ENCODE results near the gene TEAD1.
A peak's percentile ranks its signal among the peaks of the same experiment; 100 is the strongest.

The TEAD1 gene

DNA sequence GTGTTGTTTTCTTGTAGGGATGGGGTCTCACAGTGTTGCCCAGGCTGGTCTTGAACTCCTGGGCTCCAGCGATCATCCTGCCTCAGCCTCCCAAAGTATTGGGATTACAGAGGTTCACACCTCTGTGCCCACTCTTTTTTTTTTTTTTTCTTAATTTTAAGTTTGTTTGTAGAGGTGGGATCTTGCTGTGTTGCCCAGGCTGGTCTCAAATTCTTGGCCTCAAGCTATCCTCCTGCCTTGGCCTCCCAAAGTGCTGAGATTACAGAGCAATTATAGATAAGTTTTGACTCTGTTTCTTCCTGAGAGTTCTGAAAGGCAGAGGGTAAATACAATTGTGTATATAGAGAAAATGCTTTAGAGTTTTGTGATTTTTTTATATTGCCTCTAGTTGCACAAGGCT lies 160.4 kb downstream of the TEAD1 start:
- no peak for DNase-seq (ENCODE audit: low spot score)

DNA sequence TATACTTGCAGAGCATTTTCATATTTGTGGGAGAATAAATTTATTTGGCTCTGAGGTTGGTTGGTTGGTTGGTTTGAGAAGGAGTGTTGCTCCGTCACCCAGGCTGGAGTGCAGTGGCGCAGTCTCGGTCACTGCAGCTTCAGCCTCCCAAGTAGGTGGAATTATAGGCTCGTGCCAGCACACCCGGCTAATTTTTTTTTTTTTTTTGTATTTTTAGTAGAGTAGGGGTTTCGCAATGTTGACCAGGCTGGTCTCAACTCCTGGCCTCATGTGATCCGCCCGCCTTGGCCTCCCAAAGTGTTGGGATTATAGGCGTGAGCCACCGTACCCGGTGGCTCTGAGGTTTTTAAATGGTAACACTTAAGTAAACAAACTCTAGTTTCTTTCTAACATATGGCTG lies 161.1 kb downstream of the TEAD1 start:
- DNase-seq (ENCODE audit: low spot score) = no peak

DNA sequence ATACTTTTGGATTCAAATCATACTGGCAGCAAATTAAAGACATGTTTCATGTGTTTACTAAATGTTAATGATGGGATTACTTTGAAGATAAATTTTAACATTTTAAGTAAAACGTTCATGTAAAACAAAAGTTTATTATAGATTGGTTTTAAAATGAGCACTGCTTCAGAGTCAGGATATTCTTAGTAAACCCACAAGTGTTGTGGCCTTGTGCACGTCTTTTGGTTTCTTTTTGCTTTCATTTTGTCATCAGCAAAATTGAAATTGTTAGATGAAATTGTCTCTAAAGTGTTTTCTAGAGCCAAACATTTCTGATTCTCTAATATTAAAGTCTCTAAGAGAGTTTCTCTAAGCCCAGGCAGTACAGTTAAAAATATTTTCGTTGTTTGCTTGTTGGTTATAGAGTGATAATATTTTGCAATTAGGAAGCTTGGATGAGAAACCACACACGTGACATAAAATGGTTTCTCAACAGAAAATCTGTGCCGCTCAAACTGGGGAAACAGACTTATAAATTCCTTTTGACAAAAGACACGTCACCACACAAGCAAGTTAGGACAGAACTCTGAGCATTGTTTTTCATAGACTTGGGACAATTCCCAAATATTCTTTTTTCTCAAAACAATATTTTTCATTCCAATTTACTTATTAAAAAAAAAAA lies 164.4 kb downstream of the TEAD1 start:
- DNase-seq (ENCODE audit: low spot score) = no peak

DNA sequence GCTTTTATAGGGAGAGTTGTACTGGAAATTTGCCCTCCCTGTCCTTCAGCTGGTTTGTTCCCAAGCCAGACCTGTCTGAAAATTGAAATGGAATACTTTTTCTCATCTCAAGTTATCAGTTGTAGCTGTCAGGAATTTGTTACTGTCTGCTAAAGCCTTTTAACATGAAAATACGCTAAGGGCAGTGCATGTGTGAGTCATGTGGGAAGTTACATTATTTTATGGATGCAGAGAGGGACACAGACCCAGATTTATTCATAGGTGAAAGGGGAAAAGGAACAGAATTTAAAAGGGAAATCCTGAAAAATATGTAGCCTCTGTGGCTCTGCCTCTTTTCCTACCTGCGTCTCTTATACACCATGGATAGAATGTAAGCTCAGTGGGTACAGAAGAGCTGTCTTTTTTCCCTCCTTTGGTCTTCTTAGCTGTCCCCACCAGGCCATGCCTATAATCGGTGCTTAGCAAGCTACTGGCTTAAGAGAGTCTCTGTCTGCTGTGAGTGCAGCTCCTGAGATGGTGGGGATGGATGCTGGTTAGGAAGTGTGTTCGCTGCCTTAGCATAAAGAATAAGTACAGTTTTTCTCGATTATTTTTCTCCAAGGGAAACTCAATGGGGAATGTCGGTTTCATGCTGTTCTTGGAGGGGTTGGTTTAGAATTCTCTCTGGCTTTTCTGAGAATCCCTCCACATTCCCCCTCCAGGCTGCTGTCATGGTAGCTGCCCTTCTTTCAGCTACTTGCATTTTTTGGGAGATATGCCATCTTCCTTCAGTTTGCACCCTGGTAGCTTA lies 166.8 kb downstream of the TEAD1 start:
- no peak for DNase-seq (ENCODE audit: low spot score)

DNA sequence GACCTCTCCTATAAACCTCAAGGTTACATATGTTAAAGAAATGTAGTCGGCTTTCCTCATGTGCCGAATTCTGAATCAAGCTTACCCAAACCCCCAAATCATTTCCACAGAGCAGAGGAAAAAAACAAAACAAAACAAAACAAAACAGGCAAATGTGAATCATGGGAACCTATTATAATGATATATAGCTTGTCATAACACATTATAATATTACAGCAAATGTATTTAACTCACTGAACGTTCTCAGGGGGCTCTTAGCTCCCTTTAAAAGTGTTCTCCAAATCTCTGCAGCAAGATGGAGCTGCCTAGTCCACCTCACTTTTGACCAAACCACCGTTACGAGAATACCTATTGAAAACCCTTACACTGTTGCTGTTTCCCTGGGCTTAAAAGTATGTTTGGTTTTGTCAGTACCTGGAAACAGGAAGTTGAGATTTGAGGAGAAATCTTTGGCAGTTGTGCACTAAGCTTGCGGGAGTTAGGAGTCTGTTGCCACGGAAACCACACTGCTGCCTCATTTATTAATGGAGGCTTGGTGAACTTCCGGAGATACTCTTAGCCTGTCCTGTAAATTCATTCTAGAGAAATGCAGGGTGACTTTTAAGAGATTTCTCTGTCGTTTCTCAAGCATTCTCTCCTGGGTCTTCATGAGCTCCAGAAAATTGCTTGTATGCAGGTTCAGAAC lies 167.9 kb downstream of the TEAD1 start:
- DNase-seq (ENCODE audit: low spot score) = peak; percentile 61

DNA sequence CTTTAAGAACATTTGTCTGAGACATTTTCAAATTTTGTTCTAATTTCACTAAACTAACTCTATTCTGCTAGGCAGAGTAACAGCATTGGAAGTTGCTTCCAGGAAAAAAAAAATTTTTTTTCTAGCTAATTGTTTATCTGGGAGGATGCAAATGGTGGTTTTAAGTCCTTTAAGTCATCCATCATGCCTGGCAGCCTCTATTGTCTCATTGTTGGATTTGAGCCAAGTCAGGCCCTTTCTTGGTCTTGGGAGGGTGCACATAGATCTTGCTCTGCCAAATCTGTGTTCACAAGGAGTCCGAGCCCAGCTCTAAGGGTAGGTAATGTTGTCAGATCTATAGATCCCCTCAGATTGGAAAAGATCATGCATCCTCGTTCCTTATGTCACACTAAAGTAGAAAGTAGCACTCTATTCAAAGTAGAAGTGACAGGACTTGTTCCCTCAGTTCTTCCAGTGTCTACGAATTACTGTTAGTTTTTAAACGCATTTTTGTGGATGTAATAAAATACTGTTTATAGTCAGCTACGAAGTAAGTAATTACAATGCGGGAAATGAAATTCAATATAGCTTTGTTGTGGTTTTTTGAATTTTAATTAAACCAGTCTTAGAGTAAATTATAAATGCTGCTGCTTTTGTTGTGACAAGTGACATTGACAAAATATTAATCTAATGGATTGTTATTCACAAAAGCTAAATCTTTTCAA lies 168.9 kb downstream of the TEAD1 start:
- no peak for DNase-seq (ENCODE audit: low spot score)

DNA sequence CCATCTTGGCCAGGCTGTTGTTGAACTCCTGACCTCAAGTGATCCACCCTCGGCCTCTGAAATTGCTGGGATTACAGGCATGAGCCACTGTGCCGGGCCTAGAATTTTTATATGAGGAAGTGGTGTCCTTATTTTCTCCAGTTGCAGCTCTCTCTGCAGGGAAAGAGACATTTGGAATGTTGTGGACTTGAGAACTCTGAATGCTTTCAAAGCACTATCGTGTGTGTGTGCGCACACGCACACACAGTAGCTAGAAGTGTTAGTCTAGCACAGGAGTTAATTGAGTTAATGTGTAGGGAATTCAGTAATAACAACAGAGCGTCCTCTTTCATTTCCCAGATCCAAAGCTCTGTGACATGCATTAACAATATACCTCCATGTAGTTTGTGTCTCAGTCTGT lies 170.9 kb downstream of the TEAD1 start:
- DNase-seq (ENCODE audit: low spot score) = no peak

DNA sequence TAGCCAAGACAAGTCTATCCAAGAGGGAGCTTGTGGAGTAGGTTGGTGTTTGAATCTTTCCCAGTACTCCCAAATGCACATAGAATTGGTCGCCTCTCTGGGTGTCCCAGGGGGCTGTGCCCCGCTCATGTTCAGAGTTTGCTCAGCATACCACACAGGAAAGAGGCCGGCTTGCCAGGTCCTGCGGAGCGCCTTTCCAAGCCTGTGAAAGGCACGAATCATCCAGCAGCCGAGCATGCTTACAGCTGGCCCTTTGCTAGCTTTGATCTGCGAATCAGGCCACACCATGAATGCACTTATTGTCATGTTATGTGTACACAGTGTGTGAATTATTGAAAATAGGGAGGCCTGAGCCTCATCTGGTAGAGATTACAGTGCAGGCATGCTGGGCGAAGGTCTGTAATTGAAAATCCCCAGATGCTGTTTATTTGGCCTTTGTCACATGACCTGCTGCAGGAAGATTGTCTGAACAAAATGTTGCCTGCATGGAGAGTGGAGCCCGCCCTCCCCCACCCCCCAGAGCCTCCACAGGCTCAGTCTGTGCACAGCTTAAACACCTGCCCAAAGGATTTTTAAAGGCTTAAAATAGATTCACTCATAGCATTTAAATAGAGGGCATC lies 171.6 kb downstream of the TEAD1 start:
- DNase-seq (ENCODE audit: low spot score) = peak; percentile 62

DNA sequence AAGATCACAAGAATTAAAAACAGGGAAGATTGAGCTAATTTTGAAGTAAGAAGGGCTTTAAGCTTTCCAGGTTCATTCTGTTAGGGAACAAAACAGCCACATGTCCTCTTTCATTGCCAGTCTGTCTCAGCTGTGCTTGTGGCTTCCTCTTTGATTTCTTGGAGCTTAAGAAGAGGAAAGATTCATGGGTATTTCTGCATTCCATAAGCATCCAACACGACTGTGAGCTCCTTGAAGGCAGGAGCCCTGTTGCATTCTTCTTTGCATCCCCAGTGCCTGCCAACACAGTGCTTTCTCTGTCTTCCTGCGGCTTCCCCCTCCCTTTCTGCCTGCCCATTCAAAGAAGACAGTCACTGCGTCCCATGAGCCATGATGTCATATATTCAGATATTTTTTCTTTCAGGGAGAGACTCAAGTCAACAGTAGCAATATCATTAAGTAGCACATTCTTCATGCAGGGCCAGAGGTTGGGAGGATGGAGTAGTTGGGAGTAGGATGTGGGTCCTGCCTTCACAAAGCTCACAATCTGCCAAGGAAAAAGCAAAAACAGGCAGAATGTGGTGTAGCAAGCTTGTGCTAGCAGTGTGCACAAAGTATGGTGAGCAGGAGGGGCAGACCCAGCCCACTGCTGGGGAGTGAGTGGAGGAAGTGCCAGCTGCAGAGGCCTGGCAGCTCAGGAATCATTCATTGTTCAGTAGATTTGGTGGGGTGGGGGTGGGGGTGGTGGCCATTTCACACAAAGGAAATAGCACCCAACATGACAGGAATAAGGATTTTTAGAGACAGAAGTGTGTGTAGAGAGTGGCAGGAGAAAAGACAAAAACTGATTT lies 172.8 kb downstream of the TEAD1 start:
- no peak for DNase-seq (ENCODE audit: low spot score)

DNA sequence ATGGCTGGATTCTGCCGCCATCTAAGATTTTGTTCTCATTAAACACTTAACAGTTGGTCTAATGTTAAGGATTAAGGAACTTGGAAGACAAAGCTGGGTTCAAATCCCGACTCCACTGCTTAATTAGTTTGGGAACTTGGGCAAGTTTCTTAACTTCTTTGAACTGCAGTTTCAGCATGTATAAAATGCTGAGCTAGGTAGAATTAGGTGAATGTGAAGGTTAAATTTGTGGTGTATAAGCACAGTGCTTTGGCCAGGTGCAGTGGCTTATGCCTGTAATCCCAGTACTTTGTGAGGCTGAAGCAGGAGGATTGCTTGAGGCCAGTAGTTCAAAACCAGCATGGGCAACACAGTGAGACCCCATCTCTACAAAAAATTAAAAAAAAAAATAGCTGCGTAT lies 174.2 kb downstream of the TEAD1 start:
- no peak for DNase-seq (ENCODE audit: low spot score)

DNA sequence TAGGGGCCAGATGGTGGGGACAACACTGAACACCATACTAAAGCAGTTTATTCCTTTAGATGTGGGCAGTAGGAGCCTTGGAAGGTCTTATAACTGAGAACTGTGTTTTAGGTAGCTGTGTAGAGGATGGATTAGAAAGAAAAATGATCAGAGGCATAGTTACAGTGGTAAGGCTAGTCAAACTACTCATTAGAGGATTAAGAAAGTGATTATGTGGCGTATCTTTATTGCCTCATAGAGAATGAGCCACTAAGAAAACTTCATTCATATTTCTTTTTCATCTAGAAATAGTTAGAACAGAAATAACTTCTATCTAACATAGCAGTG lies 179.1 kb downstream of the TEAD1 start:
- DNase-seq (ENCODE audit: low spot score) = no peak

DNA sequence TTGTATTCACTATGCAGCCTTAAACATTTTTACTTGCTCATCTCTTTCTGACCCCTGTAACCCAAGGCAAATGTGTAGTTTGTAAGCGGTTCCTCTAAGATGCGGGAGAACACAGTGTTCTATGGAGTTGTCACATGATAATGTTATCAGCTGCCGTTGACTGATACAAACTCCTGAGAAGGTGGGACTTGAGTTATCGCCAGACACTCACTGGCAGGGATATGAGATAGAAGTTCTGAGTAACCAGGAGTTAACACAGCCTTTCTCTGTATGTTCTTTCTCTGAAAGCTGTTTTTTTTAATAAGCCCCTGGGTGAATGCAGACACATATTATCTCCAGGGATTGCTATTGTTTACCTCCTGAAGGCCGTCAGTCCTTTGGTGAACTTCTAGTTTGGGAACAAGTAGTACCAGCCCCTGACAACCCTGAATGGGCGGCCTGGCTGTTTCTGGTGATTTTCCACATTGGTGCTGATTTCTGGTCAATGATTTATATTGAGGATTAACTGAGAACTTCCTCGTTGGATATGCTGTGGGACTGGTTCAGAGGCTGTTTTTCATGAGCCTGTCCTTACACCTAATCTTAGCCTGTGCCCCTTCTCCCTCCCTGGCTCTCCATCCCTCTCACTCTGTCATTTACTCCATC lies 179.6 kb downstream of the TEAD1 start:
- DNase-seq (ENCODE audit: low spot score) = no peak

DNA sequence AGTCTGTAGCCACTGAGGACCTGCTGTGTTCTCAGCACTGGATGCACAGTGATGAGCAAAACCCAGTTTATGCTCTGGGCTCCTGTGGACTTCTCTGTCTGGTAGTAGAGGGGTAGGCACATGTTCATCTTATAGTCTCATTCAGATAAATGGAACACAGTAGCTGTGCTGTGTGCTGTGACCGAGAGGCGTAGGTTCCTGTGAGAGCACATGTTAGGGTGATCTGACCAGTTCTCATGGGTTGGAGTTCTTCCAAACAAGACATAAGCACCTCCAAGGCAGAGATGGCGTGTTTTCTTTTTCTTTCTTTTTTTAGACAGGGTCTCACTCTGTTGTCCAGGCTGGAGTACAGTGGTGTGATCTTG lies 180.1 kb downstream of the TEAD1 start:
- no peak for DNase-seq (ENCODE audit: low spot score)

DNA sequence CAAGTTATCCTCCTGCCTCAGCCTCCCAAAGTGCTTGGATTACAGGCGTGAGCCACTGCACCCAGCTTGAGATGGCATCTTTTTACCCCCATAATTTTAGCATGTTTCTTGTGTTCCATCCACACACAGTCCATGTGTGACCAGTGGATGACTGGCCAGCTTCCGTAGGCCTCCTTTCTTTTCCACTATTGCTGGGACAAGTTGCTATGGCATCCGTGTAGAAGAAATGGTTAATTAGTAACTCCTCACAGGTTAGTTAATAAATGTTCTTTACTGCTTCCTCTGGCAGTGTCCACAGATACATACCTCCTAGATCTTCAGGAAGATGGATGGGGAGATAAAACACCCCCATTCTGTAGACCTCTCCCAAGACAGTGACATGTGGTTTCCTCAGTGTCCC lies 180.6 kb downstream of the TEAD1 start:
- no peak for DNase-seq (ENCODE audit: low spot score)

DNA sequence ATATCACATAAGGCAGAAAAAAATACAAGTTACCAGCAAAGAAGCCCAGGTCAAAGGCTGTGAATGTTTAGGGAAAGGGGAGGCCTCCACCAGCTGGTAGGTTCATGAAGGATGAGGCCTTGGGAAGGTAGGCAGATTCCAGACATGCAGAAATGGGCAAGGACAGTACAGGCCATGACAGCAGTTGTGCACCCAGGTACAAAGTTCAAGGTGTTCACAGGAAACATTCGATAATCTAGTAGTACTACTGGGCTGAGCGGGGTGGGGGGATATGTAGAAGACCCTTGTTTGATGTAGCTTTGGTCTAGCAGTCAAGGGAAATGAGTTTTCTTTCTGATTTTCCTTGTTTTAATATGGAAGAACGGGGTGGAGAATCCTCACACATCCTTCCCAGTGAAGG lies 182.1 kb downstream of the TEAD1 start:
- no peak for DNase-seq (ENCODE audit: low spot score)

DNA sequence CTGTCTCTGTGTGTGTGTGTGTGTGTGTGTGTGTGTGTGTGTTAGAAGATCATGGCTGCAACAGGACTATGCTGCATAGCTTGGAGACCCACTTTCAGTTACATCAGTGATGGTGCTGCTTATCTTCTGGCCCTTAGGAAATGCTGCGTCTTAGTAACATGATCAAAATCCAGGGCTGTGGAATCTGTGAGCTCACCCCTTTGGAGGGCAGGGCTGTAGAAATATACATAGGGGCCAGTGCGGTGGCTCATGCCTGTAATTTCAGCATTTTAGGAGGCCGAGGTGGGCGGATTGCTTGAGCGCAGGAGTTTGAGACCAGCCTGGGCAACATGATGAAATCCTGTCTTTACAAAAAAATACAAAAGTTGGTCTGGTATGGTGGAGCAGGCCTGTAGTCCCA lies 183.4 kb downstream of the TEAD1 start:
- no peak for DNase-seq (ENCODE audit: low spot score)

DNA sequence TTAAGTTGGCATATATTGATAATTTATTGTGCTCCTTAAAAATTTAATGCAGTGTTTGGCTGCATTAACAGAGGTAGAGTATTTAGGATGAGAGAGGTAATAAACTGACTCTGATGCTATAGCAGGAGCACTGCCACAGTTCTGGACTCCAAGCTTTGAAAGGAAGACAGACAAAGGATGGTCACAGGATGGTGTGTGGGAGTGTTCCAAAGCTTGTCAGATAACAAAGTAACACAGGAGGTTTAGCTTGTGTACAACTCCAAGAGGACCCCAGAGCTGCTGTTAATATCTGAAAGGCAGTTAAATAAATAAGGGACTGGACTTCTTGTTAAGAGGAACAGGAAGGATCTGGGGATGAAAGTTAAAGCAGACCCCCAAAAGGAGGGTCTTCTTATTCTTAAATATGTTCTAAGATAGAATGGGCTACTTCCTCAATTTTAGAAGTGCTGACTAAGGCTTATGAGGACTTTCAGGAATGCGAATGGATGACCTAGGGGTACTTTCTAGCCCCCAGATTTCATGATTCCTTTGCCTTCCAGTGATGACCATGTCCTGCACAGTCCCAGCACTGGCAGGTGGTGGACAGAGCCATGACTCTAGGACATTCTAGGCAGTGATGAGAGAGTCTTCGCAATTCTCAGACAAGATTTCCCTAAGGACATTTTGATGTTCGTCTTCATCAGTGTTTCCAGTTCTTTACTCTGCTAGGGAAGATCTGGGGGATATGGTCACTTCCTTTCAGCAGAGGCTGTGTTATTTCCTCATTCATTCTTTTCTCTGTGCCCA lies 185.8 kb downstream of the TEAD1 start:
- no peak for DNase-seq (ENCODE audit: low spot score)

DNA sequence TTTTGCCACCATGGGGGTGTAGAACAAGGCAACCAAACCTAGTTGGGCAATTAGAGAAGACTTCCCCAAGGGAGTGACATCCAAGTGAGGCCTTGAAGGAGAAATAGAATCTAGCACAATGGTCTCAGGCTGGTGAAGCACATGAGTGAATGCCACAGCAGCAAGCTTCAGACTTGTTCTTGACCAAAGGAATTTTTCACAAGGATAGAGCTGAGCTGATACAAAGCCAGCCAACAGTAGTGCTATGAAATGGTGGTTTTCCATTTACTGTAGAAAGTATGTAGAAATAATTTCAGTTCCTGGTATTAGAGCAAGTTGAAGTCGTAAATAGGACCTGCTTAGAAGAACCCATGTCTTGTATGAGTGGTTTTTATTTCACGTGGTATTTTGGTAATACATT lies 186.6 kb downstream of the TEAD1 start:
- no peak for DNase-seq (ENCODE audit: low spot score)

DNA sequence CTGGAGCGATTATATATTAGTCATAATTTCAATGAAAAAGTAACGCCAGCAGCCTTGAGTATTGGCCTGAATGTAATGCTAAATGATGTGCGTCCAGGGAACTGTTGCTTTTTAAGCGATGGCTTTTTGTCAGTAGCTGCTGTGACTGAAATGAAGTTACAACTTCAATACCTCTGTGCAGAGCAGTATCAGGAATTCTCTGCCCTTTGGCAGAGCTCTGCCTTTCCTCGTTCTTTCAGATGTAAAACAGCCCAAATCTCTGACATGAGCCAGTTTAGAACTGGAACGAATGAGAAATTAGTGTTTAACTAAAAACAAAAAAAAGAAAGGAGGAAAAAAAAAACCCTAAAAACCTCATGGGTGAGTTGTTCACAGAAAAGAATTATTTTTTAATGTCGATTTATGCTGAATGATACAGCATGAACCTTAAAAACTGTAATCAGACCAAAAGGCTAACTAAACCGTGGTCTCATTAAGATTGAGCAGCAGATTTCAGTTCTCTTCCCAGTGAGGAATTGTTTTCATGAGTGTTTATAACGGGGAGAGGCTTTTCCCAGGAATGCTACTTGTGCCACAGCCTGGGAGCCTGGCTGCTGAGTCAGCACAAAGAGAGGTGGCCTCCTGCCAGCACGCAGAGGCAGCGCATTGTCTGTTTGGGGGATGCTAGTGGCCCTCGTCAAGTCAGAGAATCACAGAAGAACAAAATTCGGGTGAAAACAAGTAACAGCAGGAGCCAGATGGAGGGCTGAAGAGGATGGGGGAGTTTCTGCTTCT lies 188.7 kb downstream of the TEAD1 start:
- DNase-seq (ENCODE audit: low spot score) = peak; percentile 68

All from Ammon's horn (tissue), 1 donor.